HS-27A (cell line): ENCODE data around the gene PTGER1.

Source experiments
- DNase-seq: peaks from one replicate; pipeline ENCODE4 v3.0.0-alpha.2; 2012; ENCODE audit warnings: low read depth, missing footprints

Gene PTGER1

DNA sequence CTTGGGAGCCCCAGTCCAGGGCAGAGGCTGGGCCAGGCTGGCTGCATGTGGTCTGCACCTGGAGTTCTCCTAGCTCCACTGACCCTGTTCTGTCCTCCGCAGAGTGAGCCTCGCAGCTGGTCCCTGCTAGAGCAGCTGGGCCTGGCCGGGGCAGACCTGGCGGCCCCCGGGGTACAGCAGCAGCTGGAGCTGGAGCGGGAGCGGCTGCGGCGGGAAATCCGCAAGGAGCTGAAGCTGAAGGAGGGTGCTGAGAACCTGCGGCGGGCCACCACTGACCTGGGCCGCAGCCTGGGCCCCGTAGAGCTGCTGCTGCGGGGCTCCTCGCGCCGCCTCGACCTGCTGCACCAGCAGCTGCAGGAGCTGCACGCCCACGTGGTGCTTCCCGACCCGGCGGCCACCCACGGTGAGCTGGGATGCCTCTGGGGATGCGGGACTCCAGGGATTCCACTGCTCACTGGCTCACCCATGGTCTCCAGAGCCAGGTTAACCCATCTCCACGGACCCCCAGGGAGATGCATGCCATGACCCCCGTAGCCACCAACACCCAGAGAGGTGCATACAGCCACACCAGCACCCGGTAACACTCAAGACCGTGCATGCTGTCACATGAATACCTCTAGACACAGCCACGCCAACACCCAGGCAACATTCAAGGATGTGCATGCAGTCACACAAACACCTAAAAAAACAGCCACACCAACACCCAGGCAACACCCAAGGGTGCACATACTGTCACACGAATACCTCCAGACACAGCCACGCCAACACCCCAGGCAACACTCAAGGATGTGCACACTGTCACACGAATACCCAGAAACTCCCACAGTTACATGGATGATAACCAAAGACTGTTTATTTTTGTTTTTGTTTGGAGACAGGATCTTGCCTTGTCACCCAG is 33.9 kb downstream of the PTGER1 start:
- DNase-seq = no peak

- no peak for DNase-seq
Measured at GRCh38 chr19:14440049-14440448, 35.1 kb downstream of the PTGER1 start.

GRCh38 chr19:14439014-14439413 is 36.1 kb downstream of the PTGER1 start:
- no peak for DNase-seq

DNA sequence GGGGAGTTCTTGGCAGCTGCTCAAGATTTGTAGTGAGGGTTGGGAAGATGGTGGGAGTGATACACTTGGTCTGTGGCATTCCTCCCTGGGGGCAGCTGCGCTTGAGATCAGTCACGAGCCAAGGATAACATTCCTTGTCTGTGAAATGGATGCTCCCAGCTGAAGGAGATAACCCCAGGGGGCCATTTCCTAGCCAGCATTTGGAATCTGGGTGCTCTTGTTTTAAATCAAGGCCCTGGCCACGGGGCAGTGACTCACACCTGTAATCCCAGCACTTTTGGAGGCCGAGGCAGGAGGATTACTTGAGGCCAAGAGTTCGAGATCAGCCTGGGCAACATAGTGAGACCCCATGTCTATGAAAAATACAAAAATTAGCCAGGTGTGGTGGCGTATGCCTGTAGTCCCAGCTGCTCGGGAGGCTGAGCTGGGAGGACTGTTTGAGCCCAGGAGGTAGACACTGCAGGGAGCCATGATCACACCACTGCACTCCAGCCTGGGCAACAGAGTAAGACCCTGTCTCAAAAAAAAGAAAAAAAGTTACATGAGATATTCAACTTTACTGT is 37.5 kb downstream of the PTGER1 start:
- DNase-seq = no peak

- DNase-seq = no peak
Measured at GRCh38 chr19:14435320-14436050, 39.7 kb downstream of the PTGER1 start.

DNA sequence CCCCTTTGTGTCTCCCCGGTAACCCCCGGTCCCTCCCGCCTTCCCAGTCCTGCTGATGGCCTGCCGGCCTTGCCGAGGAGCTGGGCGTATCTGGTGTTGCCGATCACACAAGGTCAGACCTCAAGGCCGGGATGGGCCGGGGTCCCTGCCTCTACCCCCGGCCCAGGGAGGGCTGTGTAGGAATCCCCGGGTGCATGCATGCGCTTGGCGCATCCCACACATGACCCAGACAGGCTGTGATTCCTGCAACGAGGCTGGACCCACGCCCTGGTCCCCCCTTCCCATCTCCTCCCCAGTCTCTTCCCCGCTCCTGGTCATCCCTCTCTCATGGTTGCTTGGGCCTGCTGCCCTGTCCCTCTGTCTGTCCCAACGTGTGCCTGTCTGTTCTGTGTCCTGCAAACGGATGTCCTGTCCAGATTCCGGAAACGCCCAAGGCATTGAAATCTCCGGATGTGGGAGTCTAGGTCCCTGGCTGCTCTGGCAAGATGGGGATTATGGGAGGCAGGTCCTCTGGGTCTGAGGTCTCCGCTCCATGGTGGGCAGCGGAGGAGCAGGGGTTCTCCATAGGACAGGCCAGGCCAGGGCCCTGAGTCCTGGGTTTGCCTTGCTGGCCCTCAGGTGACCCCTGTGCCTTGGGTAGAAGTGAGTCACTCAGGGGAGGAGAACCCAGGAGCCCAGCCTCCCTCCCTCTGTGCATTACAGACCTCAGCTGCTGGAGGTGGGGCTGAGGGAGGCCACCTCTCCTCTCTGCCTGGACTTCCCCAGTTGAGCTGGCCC is 40.4 kb downstream of the PTGER1 start:
- DNase-seq = no peak

DNA sequence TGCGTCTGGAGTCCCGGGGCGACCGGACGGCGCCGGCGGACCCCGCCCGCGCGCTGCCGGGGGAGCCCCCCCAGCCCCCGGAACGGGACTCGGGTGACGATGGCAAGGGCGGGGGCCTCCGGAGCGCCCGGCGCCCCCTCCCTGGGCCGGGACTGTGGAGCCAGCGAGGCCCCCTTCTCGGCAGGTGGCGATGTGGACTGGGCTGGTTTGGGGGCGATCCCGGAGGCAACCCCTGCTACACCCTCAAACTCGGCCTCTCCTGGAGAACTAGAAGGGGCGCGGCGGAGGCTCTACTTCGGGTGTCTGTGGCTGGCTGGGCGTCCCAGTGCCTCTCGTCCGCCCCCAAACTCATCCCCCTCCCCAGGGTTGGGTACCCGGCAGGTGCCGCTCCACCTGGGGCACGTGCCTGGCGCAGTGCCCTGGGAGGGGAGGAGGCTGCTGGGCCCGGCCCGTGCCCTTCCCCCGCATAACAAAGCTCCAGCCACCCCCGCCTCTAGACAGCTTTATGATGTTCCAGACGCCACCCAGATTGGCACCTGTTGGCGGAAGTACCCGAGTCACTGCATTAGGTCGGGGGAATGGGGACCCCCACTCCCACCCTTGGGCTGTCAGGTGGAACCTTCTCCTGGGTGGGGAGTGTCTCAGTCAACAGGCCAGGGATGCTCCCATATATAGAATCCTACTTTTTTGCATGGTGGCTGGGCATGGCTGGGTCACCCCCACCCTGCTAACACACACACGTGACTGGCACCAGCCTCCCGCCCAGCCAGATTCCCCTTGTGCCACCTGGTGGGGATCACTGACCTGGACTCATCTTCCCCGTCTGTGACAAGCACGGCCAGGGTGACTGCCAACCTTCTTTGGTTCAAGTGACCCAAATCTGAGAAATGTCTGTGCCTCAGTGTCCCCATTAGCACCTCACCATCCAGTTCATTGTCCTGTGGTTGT is 41.3 kb downstream of the PTGER1 start:
- DNase-seq = no peak

GRCh38 chr19:14432791-14433553 is 42.2 kb downstream of the PTGER1 start, which contains the start of gene PKN1:
Gene PKN1 (plus strand): TSS chr19:14433306. CDS start chr19:14433522, 216 bp downstream.
- no peak for DNase-seq

DNA sequence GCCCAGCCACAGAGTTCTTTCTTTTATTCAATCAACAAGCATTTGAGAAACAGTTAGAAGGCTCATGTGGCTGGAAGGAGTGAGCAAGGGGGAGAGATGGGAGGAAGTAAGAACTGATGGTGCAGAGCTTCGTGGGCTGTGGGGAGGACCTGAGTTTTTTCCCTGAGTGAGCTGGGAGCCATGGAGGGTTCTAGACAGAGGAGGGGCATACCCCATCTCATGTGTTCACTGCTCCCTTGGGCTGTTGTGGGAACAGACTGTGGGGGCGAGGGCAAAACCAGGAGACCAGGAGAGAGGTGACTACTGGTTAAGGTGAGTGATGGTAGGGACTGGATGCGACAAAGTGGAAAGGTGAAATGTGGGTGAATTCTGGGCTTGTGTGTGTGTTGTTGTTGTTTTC is 44.4 kb downstream of the PTGER1 start:
- no peak for DNase-seq

DNA sequence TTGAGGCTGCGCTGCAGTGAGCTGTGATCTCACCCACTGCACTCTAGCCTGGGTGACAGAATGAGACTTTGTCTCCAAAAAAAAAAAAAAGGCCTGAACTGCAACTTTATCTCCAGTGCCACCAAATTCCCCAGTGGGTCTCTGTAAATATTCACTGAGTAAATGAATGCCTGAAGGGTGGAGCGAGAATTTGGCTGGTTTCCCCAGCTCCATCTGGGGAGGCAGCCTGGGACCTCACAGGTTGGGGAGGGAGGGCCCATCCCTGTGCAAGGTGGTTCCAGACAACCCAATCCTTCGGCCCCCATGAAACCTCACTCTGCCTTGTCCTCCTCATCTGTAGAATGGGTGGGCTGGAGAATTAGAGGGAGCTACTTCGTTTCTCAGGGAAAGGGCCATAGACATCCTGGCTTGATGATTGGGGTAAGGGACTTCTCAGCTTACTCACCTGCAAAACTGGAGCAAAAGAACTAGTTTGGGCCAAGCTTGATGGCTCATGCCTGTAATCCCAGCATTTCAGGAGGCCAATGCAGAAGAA is 46.2 kb downstream of the PTGER1 start:
- no peak for DNase-seq

- no peak for DNase-seq
Measured at GRCh38 chr19:14427461-14427860, 47.7 kb downstream of the PTGER1 start.

- DNase-seq = no peak
Measured at GRCh38 chr19:14425696-14426138, 49.4 kb downstream of the PTGER1 start.
